ENCODE results near the gene LENEP.

GRCh38 chr1:154966111-154966510 lies 27.3 kb upstream of the LENEP start:
- TF ChIP-seq PKNOX1 (IDR thresholded peaks at IDR 0.05) = no peak
- TF ChIP-seq TARDBP (IDR thresholded peaks at IDR 0.05) = no peak
- TF ChIP-seq SP1 (IDR thresholded peaks at IDR 0.05) = no peak

Measured in HEK293T (cell line).